Mesenchymal stem cell (in vitro differentiated cells and primary cell): Measurements from ENCODE around the gene ADCY5.

Source experiments
- DNase-seq: peaks from one replicate; pipeline ENCODE4 v3.0.0-alpha.2; 2013
- H2AFZ ChIP-seq: one replicate; pipeline ENCODE4 v1.6.1; 2013; ENCODE audit warnings: low read depth, mild to moderate bottlenecking, control low read depth, inconsistent platforms, low read length, moderate library complexity
- H2AK5ac ChIP-seq: 2 replicates; pipeline ENCODE4 v1.6.1; 2013; ENCODE audit warnings: low read length, moderate library complexity, mild to moderate bottlenecking, inconsistent platforms; ENCODE audit not compliant: severe bottlenecking
- H2BK120ac ChIP-seq: one replicate; pipeline ENCODE4 v1.6.1; 2013; ENCODE audit warnings: low read depth, mild to moderate bottlenecking, inconsistent platforms, low read length, moderate library complexity
- H2BK12ac ChIP-seq, 2 experiments: one replicate each; pipeline ENCODE4 v1.6.1; 2013; ENCODE audit warnings: inconsistent platforms in 2 of 2, low read length in 2 of 2, mild to moderate bottlenecking in 2 of 2, moderate library complexity in 2 of 2, control low read depth in 1 of 2
- H2BK15ac ChIP-seq: one replicate; pipeline ENCODE4 v1.6.1; 2013; ENCODE audit warnings: mild to moderate bottlenecking, low read depth, inconsistent platforms; ENCODE audit not compliant: poor library complexity, severe bottlenecking
- H2BK5ac ChIP-seq: 2 replicates; pipeline ENCODE4 v1.6.1; 2013; ENCODE audit warnings: low read depth, mild to moderate bottlenecking, low read length, control low read depth, inconsistent platforms; ENCODE audit not compliant: poor library complexity, severe bottlenecking
- H3K14ac ChIP-seq, 2 experiments: one replicate each; pipeline ENCODE4 v1.6.1; 2013; ENCODE audit warnings: inconsistent platforms in 2 of 2, low read length in 2 of 2, control low read depth in 1 of 2, mild to moderate bottlenecking in 1 of 2, moderate library complexity in 1 of 2
- H3K18ac ChIP-seq, 2 experiments: one replicate each; pipeline ENCODE4 v1.6.1; 2013; ENCODE audit warnings: inconsistent platforms in 2 of 2, low read length in 2 of 2, control low read depth in 1 of 2, low read depth in 1 of 2, mild to moderate bottlenecking in 1 of 2
- H3K23ac ChIP-seq, 2 experiments: one replicate each; pipeline ENCODE4 v1.6.1; 2013; ENCODE audit warnings: inconsistent platforms in 2 of 2, low read length in 2 of 2, mild to moderate bottlenecking in 2 of 2, moderate library complexity in 2 of 2, control low read depth in 1 of 2
- H3K27ac ChIP-seq: 2 replicates; pipeline ENCODE4 v1.5.1; 2013; ENCODE audit warnings: mild to moderate bottlenecking, moderate library complexity, low read length, control low read depth, inconsistent platforms; ENCODE audit not compliant: poor library complexity, severe bottlenecking
- H3K27me3 ChIP-seq, 2 experiments: 2 replicates each; pipeline versions ENCODE4 v1.6.1 to v1.7.0; 2013; ENCODE audit warnings: low read length in 2 of 2, mild to moderate bottlenecking in 2 of 2, moderate library complexity in 2 of 2, control low read depth in 1 of 2, inconsistent platforms in 1 of 2; ENCODE audit not compliant: control insufficient read depth in 1 of 2, insufficient read depth in 1 of 2
- H3K36me3 ChIP-seq, 2 experiments: 2 replicates each; pipeline versions ENCODE4 v1.6.1 to v1.7.0; 2013; ENCODE audit warnings: low read length in 2 of 2, control low read depth in 1 of 2, inconsistent platforms in 1 of 2, low read depth in 1 of 2, mild to moderate bottlenecking in 1 of 2; ENCODE audit not compliant: insufficient read depth in 2 of 2, control insufficient read depth in 1 of 2
- H3K4ac ChIP-seq, 2 experiments: one replicate each; pipeline ENCODE4 v1.6.1; 2013; ENCODE audit warnings: inconsistent platforms in 2 of 2, low read length in 2 of 2, mild to moderate bottlenecking in 2 of 2, moderate library complexity in 2 of 2, control low read depth in 1 of 2, low read depth in 1 of 2
- H3K4me1 ChIP-seq: 2 replicates; pipeline ENCODE4 v1.6.1; 2013; ENCODE audit warnings: low read depth, low read length, control low read depth; ENCODE audit not compliant: control insufficient read depth, insufficient read depth
- H3K4me2 ChIP-seq: 2 replicates; pipeline ENCODE4 v1.6.1; 2013; ENCODE audit warnings: low read length, mild to moderate bottlenecking, inconsistent platforms; ENCODE audit not compliant: poor library complexity, severe bottlenecking
- H3K4me3 ChIP-seq, 2 experiments: 2 replicates each; pipeline versions ENCODE4 v1.5.1 to v1.7.0; 2013; ENCODE audit warnings: low read length in 2 of 2, mild to moderate bottlenecking in 2 of 2, control low read depth in 1 of 2, low read depth in 1 of 2; ENCODE audit not compliant: insufficient read depth in 1 of 2
- H3K79me1 ChIP-seq: replicated peaks from 2 replicates; pipeline ENCODE4 v1.6.1; 2013; ENCODE audit warnings: mild to moderate bottlenecking, control low read depth, low read length, inconsistent platforms; ENCODE audit not compliant: poor library complexity, severe bottlenecking
- H3K9ac ChIP-seq: 2 replicates; pipeline ENCODE4 v1.7.0; 2013; ENCODE audit warnings: mild to moderate bottlenecking, low read length, moderate library complexity
- H3K9me3 ChIP-seq: 2 replicates; pipeline ENCODE4 v1.7.0; 2013; ENCODE audit warnings: mild to moderate bottlenecking, low read length; ENCODE audit not compliant: control insufficient read depth
- H4K8ac ChIP-seq: one replicate; pipeline ENCODE4 v1.6.1; 2013; ENCODE audit warnings: inconsistent platforms, mild to moderate bottlenecking, low read length, moderate library complexity
- H4K91ac ChIP-seq: one replicate; pipeline ENCODE4 v1.6.1; 2013; ENCODE audit warnings: mild to moderate bottlenecking, low read length, inconsistent platforms
- WGBS: methylation state at CpG from one replicate; pipeline ENCODE4 v1.1.7; 2013; ENCODE audit warnings: mixed read lengths; 5-methylcytosine and 5-hydroxymethylcytosine counted together

Gene ADCY5

DNA sequence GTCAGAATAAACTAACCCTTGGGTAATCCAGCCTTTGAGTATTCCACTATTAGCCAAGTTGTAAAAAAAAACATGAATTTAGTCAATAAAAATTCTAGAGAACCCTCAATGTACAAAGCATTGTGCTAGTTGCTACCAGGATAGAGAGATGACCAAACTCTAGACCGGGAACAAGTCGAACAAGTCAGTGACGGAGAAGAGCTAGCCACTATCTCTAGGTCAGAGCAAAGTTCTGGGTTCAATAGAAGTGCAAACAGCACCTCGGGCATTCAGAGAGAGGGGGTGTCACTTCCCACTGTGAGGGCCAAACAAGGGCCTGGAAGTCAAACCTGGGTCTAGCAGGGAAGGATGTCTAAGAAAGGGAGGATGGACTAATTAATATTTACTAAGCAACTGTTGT lies 2.3 kb upstream of the ADCY5 start:
- H3K23ac ChIP-seq, result no peak overlapping the region
- H3K27ac ChIP-seq, result no peak overlapping the region
- peaks cover 20% of the 10 kb centered on the region for H3K4me1 ChIP-seq
- no peak for DNase-seq
- no peak overlapping the region for H2AFZ ChIP-seq
- no peaks in the 10 kb centered on the region for H3K79me1 ChIP-seq
- no peak overlapping the region for H3K14ac ChIP-seq
- H3K9ac ChIP-seq, result no peak overlapping the region
- no peak overlapping the region for H2BK120ac ChIP-seq
- H2BK12ac ChIP-seq, result no peak overlapping the region
- no peak overlapping the region for H3K4ac ChIP-seq
- no peak overlapping the region for H3K4me2 ChIP-seq
- 81% methylated on average over 4 of the region's 4 CpGs for WGBS
- H2BK5ac ChIP-seq, result no peak overlapping the region
- no peak overlapping the region for H2AK5ac ChIP-seq
- H3K27me3 ChIP-seq, result peaks cover 68 to 75% of the 10 kb centered on the region in 2 experiments
- H3K18ac ChIP-seq, result no peak overlapping the region
- H4K8ac ChIP-seq, result no peak overlapping the region
- no peaks in the 10 kb centered on the region for H3K36me3 ChIP-seq
- no peaks in the 10 kb centered on the region for H3K9me3 ChIP-seq
- no peak overlapping the region for H3K4me3 ChIP-seq
- no peak overlapping the region for H2BK15ac ChIP-seq
- H4K91ac ChIP-seq, result no peak overlapping the region

- Histone ChIP-seq H3K36me3 (no peaks in the 10 kb centered on the region), H3K14ac (no peak overlapping the region), H3K18ac (no peak overlapping the region), H2BK120ac (no peak overlapping the region), H3K23ac (no peak overlapping the region), H2BK15ac (no peak overlapping the region), H3K79me1 (no peaks in the 10 kb centered on the region), H4K8ac (no peak overlapping the region), H3K27me3 (peaks cover 68 to 75% of the 10 kb centered on the region in 2 experiments), H2AK5ac (no peak overlapping the region), H2BK12ac (no peak overlapping the region), H2AFZ (peak overlapping the region; percentile 6), H3K4ac (no peak overlapping the region), H3K4me2 (peak overlapping the region; percentile 90), H3K27ac (no peak overlapping the region), H3K4me1 (peaks cover 20% of the 10 kb centered on the region), H3K9me3 (no peaks in the 10 kb centered on the region), H2BK5ac (no peak overlapping the region), H3K9ac (no peak overlapping the region), H4K91ac (no peak overlapping the region), H3K4me3 (peak overlapping the region; percentile 56 to 57)
- DNase-seq, result no peak
- 9% methylated on average over 33 of the region's 33 CpGs for WGBS
Measured at GRCh38 chr3:123449997-123450604, 1.2 kb upstream of the ADCY5 start.

- H3K14ac ChIP-seq, result no peak overlapping the region
- H2BK12ac ChIP-seq, result no peak overlapping the region
- peaks cover 20% of the 10 kb centered on the region for H3K4me1 ChIP-seq
- H4K8ac ChIP-seq, result no peak overlapping the region
- no peak overlapping the region for H3K4ac ChIP-seq
- H3K27ac ChIP-seq, result no peak overlapping the region
- H3K36me3 ChIP-seq, result no peaks in the 10 kb centered on the region
- H2BK15ac ChIP-seq, result no peak overlapping the region
- H3K4me3 ChIP-seq, result peak overlapping the region; percentile 57 to 64
- no peak overlapping the region for H3K18ac ChIP-seq
- peak overlapping the region; percentile 90 for H3K4me2 ChIP-seq
- H3K79me1 ChIP-seq, result no peaks in the 10 kb centered on the region
- no peak overlapping the region for H2BK5ac ChIP-seq
- no peak overlapping the region for H4K91ac ChIP-seq
- no peak overlapping the region for H2AK5ac ChIP-seq
- no peak overlapping the region for H2BK120ac ChIP-seq
- H3K9me3 ChIP-seq, result no peaks in the 10 kb centered on the region
- DNase-seq, result peak; percentile 12
- H3K27me3 ChIP-seq, result peaks cover 68 to 78% of the 10 kb centered on the region in 2 experiments
- WGBS, result under 1% methylated on average over 58 of the region's 114 CpGs
- peak overlapping the region in 1 of 2 experiments; percentile 70 for H3K23ac ChIP-seq
- peak overlapping the region; percentile 6 for H2AFZ ChIP-seq
- H3K9ac ChIP-seq, result no peak overlapping the region
Measured at GRCh38 chr3:123449102-123449996, 459 bp upstream of the ADCY5 start.

GRCh38 chr3:123447749-123448517 lies 957 bp downstream of the ADCY5 start:
- H4K8ac ChIP-seq, result no peak overlapping the region
- H3K9me3 ChIP-seq, result no peaks in the 10 kb centered on the region
- 23% methylated on average over 69 of the region's 110 CpGs for WGBS
- H3K4me1 ChIP-seq, result peaks cover 20% of the 10 kb centered on the region
- no peak overlapping the region for H2AK5ac ChIP-seq
- H3K27ac ChIP-seq, result no peak overlapping the region
- no peak overlapping the region for H3K9ac ChIP-seq
- no peak overlapping the region for H3K4ac ChIP-seq
- DNase-seq, result no peak
- H3K4me3 ChIP-seq, result peak overlapping the region in 1 of 2 experiments; percentile 18
- H3K14ac ChIP-seq, result no peak overlapping the region
- H2BK120ac ChIP-seq, result no peak overlapping the region
- H3K36me3 ChIP-seq, result no peaks in the 10 kb centered on the region
- no peak overlapping the region for H2BK5ac ChIP-seq
- no peak overlapping the region for H3K18ac ChIP-seq
- H2BK15ac ChIP-seq, result no peak overlapping the region
- H3K23ac ChIP-seq, result peak overlapping the region in 1 of 2 experiments; percentile 11
- no peak overlapping the region for H2BK12ac ChIP-seq
- H3K4me2 ChIP-seq, result peak overlapping the region; percentile 31
- H3K79me1 ChIP-seq, result no peaks in the 10 kb centered on the region
- H4K91ac ChIP-seq, result peak overlapping the region; percentile 2
- peaks cover 70 to 79% of the 10 kb centered on the region in 2 experiments for H3K27me3 ChIP-seq
- H2AFZ ChIP-seq, result no peak overlapping the region
